Keratinocyte (primary cell): ENCODE results near the gene ASPN.

ENCODE experiments used
- EZH2 ChIP-seq: IDR thresholded peaks from one replicate; pipeline ENCODE4 v1.6.1; 2012; ENCODE audit warnings: inconsistent platforms, mild to moderate bottlenecking, low read length, moderate library complexity
- TF ChIP-seq, protein P1 (sequence below), 3 experiments: IDR thresholded peaks in 1 of 3; conservative IDR thresholded peaks in 1 of 3; optimal IDR thresholded peaks in 1 of 3; 2 replicates in 2 of 3; 3 replicates in 1 of 3; pipeline versions ENCODE3 to v1.5.1; 2011; ENCODE audit warnings: low read length in 3 of 3, mild to moderate bottlenecking in 3 of 3, moderate library complexity in 2 of 3, control low read depth in 1 of 3, inconsistent platforms in 1 of 3; ENCODE audit not compliant: insufficient read depth in 2 of 3; ENCODE audit errors: extremely low read depth in 1 of 3

DNA sequence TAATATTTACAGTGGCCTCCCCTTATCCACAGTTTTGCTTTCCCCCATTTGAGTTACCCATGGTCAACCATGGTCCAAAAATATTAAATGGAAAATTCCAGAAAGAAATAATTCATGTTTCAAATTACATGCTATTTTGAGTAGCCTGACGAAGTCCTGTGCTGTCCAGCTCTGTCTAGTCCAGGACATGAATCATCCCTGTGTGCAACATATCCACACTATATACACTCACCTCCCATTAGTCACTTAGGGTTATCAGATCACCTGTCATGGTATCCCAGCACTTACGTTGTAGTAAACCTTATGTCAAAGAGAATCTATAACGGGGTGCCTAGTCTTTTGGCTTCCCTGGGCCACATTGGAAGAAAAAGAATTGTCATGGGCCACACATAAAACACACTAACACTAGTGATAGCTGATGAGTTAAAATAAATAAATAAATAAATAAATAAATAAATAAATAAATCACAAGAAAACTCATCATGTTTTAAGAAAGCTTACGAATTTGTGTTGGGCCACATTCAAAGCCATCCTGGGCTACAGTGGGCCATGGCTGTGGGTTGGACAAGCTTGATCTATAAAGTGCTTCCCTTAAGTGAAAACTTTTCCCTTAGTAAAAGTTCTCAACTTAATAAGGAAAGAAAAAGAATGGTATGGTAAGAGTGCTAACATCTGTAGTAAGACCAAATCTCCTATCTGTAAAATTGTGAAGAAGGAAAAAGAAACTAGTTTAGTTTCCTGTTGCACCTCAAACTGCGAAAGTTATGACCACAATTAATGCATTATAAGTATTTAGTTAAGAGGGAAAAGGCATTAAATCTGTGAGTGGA lies 42.2 kb downstream of the ASPN start:
- TF ChIP-seq, protein P1, sequence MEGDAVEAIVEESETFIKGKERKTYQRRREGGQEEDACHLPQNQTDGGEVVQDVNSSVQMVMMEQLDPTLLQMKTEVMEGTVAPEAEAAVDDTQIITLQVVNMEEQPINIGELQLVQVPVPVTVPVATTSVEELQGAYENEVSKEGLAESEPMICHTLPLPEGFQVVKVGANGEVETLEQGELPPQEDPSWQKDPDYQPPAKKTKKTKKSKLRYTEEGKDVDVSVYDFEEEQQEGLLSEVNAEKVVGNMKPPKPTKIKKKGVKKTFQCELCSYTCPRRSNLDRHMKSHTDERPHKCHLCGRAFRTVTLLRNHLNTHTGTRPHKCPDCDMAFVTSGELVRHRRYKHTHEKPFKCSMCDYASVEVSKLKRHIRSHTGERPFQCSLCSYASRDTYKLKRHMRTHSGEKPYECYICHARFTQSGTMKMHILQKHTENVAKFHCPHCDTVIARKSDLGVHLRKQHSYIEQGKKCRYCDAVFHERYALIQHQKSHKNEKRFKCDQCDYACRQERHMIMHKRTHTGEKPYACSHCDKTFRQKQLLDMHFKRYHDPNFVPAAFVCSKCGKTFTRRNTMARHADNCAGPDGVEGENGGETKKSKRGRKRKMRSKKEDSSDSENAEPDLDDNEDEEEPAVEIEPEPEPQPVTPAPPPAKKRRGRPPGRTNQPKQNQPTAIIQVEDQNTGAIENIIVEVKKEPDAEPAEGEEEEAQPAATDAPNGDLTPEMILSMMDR (optimal IDR thresholded peaks at IDR 0.05 in 1 of 3, IDR thresholded peaks at IDR 0.05 in 1 of 3, conservative IDR thresholded peaks at IDR 0.05 in 1 of 3; ENCODE audit: extremely low read depth in 1 of 3, insufficient read depth in 2 of 3, low read length in 3 of 3) = no peak
- TF ChIP-seq EZH2 = no peak
